Inflammatory macrophage (primary cell): Measurements from ENCODE around the gene SLC25A18.

ENCODE experiments used
- DNase-seq, 2 donors: peaks; one replicate each; pipeline ENCODE4 v3.0.0-alpha.2; 2020 to 2022

The SLC25A18 gene

GRCh38 chr22:17570851-17571631 is 7.7 kb downstream of the SLC25A18 start:
- DNase-seq = peak in 1 of 2 donors; percentile 12

GRCh38 chr22:17575151-17575550 is 11.9 kb downstream of the SLC25A18 start:
- no peak for DNase-seq

- DNase-seq = no peak
These were observed 12.4 kb downstream of the SLC25A18 start for GRCh38 chr22:17575681-17576080.

GRCh38 chr22:17576470-17576869 is 13.2 kb downstream of the SLC25A18 start:
- DNase-seq = no peak

- no peak for DNase-seq
These were observed 14.9 kb downstream of the SLC25A18 start for GRCh38 chr22:17578136-17578754.

GRCh38 chr22:17579535-17579981 is 16.3 kb downstream of the SLC25A18 start:
- DNase-seq = no peak

GRCh38 chr22:17580441-17581031 is 17.2 kb downstream of the SLC25A18 start:
- DNase-seq = no peak

GRCh38 chr22:17581056-17581455 is 17.8 kb downstream of the SLC25A18 start:
- DNase-seq = no peak

GRCh38 chr22:17581631-17582030 is 18.3 kb downstream of the SLC25A18 start:
- DNase-seq = no peak

GRCh38 chr22:17583151-17583550 is 19.9 kb downstream of the SLC25A18 start:
- DNase-seq = no peak

- DNase-seq = no peak
These were observed 23.6 kb downstream of the SLC25A18 start for GRCh38 chr22:17586831-17587440.

GRCh38 chr22:17587629-17588028 is 24.3 kb downstream of the SLC25A18 start:
- DNase-seq = no peak

- no peak for DNase-seq
These were observed 25.3 kb downstream of the SLC25A18 start for GRCh38 chr22:17588606-17589005.

GRCh38 chr22:17589810-17590375 is 26.6 kb downstream of the SLC25A18 start:
- no peak for DNase-seq

GRCh38 chr22:17590586-17590985 is 27.3 kb downstream of the SLC25A18 start:
- no peak for DNase-seq

GRCh38 chr22:17592201-17592600 is 28.9 kb downstream of the SLC25A18 start:
- DNase-seq = no peak

- DNase-seq = no peak
These were observed 32.9 kb downstream of the SLC25A18 start for GRCh38 chr22:17596226-17596625.

- DNase-seq = no peak
These were observed 33.9 kb downstream of the SLC25A18 start for GRCh38 chr22:17597217-17597616.

- no peak for DNase-seq
These were observed 35.0 kb downstream of the SLC25A18 start for GRCh38 chr22:17598318-17598717.

GRCh38 chr22:17601031-17601430 is 37.7 kb downstream of the SLC25A18 start:
- DNase-seq = no peak

- no peak for DNase-seq
These were observed 40.4 kb downstream of the SLC25A18 start for GRCh38 chr22:17603668-17604067.

GRCh38 chr22:17606496-17606895 is 43.2 kb downstream of the SLC25A18 start:
- no peak for DNase-seq
